ENCODE measurements around the gene SERTAD1.
"Not testable (repeated sequence)": the region's sequence is repeated elsewhere in the genome, so short reads cannot be mapped to it uniquely, and the experiment has no call there.

Gene SERTAD1

GRCh38 chr19:40450664-40451063 is 24.9 kb upstream of the SERTAD1 start:
- no peak for DNase-seq

- no peak for DNase-seq
Observed at GRCh38 chr19:40449506-40449905, 23.7 kb upstream of the SERTAD1 start.

GRCh38 chr19:40446263-40446784 is 20.5 kb upstream of the SERTAD1 start:
- DNase-seq = no peak

GRCh38 chr19:40445780-40446262 is 20.0 kb upstream of the SERTAD1 start:
- peak in 1 of 6 experiments; percentile 6 for DNase-seq

GRCh38 chr19:40444825-40445312 is 19.1 kb upstream of the SERTAD1 start:
- DNase-seq = no peak

- DNase-seq = peak; percentile 93 to 100 (median 98)
Observed at GRCh38 chr19:40444000-40444824, 18.4 kb upstream of the SERTAD1 start, which contains the start of gene SERTAD3. Gene SERTAD3 (minus strand): TSS chr19:40444335. CDS start chr19:40442080, 2,255 bp downstream.

- DNase-seq = peak; percentile 95 to 100 (median 98)
Observed at GRCh38 chr19:40443131-40443999, 17.6 kb upstream of the SERTAD1 start.

- DNase-seq = peak in 1 of 6 experiments; percentile 28
Observed at GRCh38 chr19:40442328-40443130, 16.7 kb upstream of the SERTAD1 start.

GRCh38 chr19:40441719-40442253 is 16.0 kb upstream of the SERTAD1 start:
- no peak for DNase-seq

- no peak for DNase-seq
Observed at GRCh38 chr19:40438284-40438683, 12.5 kb upstream of the SERTAD1 start.

- peak in 5 of 6 experiments; percentile 23 to 60 (median 52) for DNase-seq
Observed at GRCh38 chr19:40433391-40434216, 7.8 kb upstream of the SERTAD1 start.

- not testable (repeated sequence) for DNase-seq
Observed at GRCh38 chr19:40432760-40433159, 7.0 kb upstream of the SERTAD1 start.

GRCh38 chr19:40431698-40432097 is 5.9 kb upstream of the SERTAD1 start:
- DNase-seq = no peak

- DNase-seq = not testable (repeated sequence)
Observed at GRCh38 chr19:40430242-40430641, 4.5 kb upstream of the SERTAD1 start.

- not testable (repeated sequence) for DNase-seq
Observed at GRCh38 chr19:40428197-40428596, 2.4 kb upstream of the SERTAD1 start.

- peak in 2 of 6 experiments; percentile 24 to 27 for DNase-seq
Observed at GRCh38 chr19:40424637-40425449, 949 bp downstream of the SERTAD1 start.

- DNase-seq = no peak
Observed at GRCh38 chr19:40423938-40424337, 1.9 kb downstream of the SERTAD1 start.

- no peak for DNase-seq
Observed at GRCh38 chr19:40422748-40423566, 2.8 kb downstream of the SERTAD1 start.

All from stimulated activated naive CD4-positive, alpha-beta T cell (primary cell).